HG02623 (cell line): Measurements from ENCODE around the gene EIPR1.
"Not testable (repeated sequence)": the region's sequence is repeated elsewhere in the genome, so short reads cannot be mapped to it uniquely, and the experiment has no call there.

ENCODE experiments used
- ATAC-seq: cut with Tn5 transposase; IDR thresholded peaks from one replicate; pipeline ENCODE4 v1.9.1; 2021; ENCODE audit warnings: moderate library complexity; ENCODE audit not compliant: unreplicated experiment

EIPR1 gene

DNA sequence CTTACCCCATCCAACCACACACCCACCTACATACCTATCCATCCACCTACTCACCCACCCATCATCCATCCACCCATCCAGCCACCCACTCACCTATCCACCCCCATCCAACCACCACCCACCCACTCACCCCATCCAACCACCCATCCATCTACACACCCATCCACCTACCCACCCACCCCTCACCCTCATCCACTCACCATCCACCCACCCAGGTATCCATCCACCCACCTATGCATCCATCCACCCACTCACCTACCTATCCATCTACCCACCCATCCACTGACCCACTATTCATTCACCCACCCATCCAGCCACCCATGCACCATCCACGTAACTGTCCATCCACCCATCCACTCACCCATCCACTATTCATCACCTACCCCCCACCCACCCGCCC, 194.8 kb downstream of the EIPR1 start:
- ATAC-seq = no peak

DNA sequence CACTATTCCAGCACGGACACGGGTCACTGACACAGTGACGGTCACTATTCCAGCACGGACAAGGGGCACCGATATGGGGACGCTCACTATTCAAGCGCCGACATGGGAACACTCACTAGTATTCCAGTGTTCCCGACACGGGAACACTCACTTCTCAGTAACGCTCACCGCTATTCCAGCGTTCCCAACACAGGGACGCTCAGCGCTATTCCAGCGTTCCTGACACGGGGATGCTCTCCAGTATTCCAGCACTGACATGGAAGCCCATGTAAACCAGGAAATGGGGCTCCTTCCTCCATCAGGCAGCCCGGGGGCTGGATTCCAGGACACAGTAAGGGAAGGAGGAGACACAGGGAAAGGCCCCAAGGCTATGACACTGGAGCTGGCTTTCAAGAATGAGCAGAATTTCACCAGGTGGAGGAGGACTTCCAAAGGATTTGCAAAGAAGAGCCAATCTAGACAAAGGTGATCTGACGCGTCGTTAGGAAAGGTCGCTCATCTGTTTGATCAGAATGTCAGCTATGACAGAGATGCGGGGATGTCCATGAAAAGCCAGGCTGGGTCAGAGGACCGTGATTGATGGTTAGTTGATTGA, 196.1 kb downstream of the EIPR1 start:
- no peak for ATAC-seq

DNA sequence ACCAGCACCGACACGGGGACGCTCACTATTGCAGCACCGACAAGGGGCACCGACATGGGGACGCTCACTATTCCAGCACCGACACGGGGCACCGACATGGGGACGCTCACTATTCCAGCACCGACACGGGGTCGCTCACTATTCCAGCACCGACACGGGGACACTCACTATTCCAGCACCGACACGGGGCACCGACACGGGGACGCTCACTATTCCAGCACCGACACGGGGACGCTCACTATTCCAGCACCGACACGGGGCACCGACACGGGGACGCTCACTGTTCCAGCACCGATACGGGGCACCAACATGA, 196.8 kb downstream of the EIPR1 start:
- not testable (repeated sequence) for ATAC-seq

DNA sequence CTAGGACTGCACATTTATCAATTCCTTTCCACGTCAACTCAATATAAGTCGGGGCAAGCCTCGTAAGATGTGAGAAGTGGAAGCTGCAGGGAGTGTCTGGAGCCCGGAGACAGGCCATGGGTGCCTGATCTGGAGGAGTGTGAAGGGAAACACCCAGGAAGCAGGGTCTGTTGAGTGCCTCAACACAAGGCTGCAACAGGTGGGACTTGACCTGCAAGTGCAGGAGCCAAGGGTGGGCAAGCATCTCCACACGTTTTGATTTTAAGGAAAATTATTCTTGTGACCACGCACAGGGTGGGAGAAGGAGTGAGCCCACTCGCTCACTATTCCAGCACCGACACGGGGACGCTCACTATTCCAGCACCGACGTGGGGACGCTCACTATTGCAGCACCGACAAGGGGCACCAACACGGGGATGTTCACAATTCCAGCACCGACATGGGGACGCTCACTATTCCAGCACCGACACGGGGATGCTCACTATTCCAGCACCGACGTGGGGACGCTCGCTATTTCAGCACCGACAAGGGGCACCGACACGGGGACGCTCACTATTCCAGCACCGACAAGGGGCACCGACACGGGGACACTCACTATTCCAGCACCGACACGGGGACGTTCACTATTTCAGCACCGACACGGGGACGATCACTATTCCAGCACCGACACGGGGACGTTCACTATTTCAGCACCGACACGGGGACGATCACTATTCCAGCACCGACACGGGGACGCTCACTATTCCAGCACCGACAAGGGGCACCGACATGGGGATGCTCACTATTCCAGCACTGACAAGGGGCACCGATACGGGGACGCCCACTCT, 197.3 kb downstream of the EIPR1 start:
- no peak for ATAC-seq

DNA sequence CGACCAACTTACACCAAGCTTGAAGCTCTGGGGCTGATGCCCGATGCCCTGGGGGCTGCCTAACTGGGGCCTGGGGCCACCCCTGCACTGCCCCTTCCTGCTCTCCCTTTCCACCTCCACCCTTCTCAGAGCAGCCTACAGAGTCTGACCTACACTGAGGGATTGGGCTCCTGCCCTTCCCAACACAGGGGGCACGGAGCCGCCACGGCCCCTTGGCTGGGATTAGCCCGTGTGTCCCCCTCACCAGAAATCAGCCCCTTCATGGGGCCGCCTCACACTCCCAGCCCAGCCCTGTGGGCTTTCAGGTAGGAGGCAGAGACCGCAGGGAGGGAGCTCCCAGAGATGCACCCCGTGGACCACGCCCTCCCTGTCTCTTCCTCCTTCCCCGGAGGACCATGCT, 198.0 kb downstream of the EIPR1 start:
- ATAC-seq = no peak

DNA sequence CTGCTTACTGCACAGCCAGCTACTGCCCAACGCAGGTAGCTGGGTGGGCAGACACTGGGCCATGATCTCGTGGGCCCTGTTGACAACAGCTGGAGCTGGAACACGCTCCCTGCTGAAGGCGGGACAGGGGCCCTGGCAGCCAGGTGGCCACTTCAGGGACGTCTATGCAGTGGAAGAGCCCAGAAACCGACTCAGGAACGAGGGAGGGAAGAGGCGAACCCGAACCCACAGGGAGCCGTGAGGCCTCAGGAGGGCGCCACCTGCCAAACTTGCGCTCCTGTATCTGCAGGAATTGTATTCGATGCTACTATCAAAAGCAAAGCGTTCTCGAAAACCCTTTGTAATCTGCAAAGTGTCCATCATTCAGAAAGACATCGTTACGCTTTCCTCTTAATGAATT, 198.4 kb downstream of the EIPR1 start:
- ATAC-seq = no peak

DNA sequence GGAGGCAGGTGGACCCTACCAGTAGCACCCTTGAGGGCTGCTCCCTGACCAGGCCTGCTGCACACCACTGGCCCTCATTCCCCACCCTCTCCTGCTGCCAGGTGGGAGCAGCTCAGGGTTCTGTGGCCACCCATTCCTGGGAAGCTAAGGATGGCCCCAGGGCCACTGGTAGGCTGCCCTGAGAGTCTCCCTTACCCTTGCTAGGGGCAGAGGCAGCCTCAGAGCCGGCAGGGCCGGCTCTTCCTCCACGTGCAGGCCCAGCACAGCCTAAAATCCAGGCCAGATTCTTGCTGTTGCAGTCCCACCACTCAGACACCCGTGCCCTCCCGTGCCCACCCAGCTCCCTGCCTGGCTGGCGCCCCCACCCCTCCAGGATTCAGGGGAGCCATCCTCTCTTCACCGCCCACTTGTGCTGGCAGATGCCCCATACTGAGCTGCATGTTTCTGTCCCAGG, 199.0 kb downstream of the EIPR1 start:
- ATAC-seq = no peak

DNA sequence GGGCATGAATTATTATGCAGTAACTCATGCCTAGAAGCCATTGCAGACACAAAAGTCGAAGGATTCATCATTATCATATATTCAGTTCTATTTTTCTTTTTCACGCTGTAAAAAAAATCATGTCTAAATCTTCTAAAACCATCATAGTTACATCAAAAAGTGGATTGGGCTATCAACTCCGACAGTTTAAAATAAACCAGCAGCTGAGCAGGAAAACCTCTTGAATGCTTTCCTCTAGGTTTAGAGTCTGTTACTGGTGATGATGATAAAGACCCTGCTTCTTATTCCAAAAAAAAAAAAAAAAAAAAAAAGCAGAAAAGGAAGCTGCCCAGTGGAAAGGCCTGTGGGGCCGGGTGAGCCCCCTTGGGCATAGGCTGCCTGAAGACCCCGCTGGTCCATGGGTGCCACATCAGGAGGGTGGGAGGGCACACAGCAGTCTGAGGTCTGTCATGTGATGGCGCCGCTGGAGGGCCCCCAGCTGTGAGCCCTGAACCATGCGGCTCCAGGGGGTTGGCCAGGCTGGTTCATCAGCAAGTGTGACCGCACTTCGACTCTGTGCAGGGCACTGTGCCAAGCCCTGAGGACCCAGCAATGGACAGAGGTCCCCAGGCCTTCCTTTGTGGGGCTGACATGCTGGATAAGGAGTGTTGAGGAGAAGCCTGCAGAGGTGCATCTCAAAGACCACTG, 199.6 kb downstream of the EIPR1 start:
- ATAC-seq = no peak

DNA sequence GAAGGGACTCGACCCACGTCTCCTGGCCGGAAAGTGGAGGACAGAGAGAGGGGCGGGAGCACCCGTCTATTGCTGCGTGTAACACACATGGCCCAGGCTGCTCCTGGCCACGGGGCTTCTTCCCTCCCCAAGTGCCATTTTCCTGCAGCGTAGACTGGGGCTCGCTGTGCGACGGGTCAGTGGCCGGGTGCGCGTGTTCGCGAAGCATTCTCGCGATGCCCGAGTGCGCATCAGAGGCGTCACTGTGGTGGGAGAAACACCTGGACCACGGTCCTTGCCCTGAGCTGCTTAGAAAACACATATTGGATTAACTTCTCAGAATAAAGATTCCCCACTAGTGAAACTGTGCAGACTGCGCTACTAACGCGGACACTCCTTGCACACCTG, 200.8 kb downstream of the EIPR1 start:
- ATAC-seq = no peak

DNA sequence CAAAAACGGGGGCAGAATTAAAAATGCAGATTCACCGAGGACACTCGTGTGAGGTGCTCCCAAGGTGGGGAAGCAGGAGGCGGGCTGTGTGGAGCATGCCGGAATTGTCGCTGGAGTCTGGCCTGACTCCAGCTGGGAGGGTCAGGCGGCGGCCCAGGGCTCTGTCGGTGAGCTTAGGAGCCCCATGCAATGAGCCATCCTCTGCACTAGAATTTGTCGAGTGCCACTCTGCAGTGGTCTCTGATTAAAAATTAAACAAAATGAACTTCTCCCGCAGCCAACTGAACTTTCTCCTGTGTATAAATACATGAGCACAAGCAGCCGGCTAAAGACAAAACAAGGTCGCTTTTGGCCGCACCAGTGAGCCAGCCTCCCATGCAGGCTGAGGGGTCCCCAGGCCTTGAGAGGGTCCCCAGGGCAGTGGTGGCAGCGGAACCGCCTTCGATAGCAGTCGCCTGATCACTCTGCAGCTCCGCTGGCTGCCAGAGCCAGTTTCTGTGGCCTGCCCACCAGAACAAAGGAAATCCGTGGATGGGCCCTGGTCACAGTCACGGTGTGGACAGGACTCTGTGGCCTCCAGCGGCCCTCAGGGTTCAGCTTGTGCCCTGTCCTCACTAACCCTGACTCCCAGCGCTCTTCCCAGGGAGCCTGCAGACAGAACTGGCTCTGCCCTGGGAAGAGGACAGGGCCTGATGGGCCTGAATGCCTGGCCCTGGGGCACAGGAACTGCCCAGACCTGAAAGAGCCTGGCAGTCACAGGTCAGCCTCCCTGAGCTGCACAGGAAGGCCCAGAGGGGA, 201.3 kb downstream of the EIPR1 start:
- ATAC-seq = no peak

DNA sequence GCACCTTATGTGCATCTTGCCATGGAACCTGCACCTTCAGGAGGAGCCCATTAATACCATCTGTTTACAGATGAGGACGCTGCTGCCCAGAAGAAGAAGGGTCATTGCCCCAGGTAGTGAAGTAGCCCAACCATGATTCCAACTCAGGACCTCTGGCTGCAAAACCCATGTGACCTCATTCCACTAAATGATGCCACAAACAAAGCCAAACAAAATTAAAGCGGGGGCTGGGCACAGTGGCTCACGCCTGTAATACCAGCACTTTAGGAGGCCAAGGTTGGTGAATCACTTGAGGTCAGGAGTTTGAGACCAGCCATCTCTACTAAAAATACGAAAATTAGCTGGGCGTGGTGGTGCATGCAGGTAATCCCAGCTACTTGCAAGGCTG, 202.1 kb downstream of the EIPR1 start:
- no peak for ATAC-seq

DNA sequence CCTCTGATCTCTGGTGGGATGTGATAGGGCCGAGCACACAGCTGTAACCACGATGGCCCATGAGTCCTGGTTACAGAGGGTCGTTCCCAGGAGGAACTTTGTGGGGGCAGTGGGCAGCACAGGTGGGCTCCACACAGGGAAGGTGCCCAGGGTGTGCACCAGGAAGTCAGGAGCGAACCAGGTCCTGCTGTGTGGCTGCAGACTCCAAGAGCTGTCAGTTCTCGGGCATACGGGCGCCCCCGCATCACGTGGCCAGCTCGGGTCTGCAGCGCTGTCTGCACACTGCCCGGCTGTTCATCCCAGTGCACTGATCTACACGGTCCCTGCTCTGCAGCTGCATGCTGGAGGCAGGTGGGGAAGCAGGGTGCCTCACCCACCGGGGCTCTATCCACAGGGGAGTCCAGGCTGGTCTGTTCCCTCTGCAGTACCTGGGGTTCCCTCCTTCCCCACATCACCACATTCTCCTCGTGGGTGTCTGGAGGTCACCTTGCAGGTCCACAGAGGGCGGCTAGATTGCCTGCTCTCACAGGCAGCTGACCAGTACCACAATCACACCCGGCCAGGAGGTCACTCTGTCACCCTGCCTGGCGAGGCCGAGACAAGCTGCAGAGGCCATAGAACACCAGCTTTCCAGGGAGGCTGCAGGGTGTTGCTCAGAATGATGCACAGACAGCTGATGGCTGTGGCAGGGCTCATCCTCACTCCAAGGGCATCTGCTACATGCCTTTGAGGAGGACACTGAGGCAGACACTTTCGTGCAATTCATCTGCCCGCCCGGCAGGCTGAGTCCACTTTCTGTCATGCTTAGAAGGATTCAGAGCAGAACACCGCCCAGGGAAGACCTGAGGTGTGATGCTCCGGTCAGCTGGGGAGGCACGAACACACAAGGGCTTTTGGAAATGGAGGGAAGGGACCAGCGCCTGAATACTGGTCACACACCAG, 202.7 kb downstream of the EIPR1 start:
- no peak for ATAC-seq

DNA sequence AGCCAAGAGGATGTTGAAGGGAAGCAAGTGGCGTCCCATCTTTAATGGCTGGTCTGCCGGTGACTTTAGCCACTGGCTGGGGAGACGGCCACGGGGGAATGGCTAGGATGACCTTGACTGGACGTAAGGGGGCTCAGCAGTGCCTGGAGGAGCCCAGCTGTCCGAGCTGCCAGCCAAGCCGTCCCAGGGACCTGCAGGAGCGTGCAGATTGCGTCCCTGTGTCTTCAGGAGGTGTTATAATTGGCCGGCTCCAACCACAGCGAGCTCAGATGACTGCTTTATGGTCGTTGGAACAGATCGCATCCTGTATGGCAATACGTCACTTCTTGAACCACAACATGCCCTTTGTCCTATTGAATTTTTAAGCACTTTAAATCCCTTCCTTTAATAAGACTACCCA, 204.6 kb downstream of the EIPR1 start:
- ATAC-seq = no peak

DNA sequence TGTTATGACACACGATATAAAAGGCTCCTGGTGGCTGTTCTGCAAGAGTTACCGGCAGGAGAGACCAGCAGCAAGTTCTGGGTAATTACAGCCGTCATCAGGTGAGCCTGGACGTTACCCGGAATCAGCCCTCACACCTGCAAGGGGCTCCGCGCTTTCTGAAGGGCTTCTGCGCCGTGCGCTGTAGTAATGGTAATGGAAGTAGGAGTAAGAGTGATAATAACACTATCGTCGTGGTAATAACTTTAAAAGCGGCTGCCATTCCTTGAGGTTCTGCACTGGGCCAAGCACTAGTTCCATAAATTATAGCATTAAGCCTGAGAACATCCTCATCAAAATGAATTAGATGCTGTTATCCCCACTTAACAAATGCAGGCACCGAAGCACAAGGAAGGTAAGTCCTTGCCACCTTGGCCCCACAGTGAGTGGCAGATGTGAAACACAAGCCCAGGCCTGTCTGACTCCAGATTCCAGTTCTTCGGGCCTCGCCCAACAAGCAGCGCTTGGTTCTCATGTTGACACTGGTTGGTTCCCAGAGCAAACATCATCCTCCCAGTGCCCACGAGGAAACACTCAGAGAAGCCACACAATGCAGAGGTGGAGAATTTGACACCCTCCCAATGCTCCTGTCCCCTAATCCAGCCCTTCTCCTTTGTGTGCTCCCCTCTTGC, 205.2 kb downstream of the EIPR1 start:
- ATAC-seq = no peak

DNA sequence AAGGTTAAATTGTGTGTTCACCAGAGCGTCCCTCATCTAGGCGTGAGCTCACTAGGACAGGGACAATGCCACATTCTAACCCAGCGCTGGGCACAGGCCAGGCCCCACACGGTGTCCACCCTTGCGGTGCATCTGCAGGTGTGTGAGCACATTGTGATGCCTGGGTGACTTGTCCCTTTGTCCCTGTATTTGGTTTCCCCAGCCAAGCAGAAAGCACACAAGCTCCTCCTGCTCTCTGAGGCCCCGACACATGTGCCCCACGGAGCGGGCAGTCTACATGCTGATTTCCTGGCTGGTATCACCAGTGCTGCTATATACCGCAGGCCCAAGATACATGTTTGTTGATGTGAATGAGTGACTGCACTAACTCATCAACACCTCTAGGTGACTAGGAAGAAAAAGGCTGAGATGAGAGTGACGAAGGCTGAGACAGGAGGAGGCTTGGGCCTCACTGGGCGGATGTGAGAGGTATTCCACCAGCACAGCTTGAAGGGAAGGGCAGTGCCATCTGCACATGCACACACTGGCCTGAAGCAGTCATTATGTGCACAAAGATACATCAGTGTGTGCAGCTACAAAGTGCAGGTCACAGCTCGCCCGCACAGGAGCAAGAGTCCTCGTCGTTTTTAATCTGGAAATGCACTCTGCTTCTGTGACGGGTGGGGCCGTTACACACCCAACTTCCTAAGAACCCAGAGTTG, 205.9 kb downstream of the EIPR1 start:
- ATAC-seq = no peak

DNA sequence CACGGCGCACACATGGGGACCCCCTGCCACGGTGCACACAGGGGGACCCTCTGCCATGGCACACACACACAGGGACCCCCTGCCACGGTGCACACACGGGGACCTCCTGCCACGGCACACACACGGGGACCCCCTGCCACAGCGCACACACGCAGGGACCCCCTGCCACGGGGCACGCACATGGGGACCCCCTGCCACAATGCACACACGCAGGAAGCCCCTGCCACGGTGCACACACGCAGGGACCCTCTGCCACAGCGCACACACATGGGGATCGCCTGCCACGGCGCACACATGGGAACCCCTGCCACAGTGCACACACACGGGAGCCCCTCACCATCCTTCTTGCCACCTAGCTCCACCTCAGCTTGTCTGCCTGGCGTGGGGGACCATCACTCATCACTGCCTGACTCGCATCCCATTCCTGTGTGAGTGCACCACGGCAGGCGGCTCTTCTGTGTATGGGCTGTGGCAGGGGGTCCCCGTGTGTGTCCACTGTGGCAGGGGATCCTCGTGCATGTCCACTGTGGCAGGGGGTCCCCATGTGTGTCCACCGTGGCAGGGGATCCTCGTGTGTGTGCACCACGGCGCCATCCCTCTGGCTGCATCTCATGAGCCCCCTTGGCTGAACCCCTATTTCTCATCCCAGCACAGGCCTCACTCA, 206.7 kb downstream of the EIPR1 start:
- no peak for ATAC-seq

DNA sequence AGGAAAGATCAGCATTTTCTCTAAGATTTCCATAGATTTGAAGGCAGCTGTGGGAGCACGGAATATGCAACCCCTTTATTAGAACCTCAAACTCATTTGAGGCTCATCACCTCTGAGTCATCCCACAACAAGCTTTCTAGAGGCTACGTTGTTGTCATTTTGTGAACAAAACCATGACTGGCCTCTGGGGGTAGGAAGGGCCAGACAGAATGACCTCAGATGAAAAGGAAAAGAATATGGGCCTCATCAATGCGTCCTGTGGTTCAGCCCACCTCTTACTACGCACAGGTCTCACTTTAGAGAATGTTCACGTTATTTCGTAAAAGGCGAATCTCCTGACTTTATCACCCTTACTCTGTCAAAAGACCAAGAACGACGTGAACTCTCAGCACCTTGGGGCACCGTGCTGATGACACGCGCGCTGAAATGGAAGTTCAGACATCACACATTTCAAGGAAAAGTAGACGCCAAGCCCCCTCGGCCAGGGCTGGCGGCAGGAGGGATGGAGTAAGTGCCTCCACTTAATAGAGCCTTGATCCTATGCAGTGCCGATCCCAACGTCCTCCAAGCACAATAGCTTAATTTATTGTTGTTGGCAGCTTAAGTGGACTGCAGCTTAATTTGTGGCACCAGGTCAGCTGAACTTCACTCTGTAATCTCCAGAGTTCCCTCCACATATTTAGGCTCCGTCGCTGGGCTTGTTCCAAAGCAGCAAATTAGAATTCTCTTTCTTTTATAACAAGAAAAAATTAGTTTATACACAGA, 208.3 kb downstream of the EIPR1 start:
- ATAC-seq = peak; percentile 48
